Mononuclear cell (primary cell): ENCODE measurements around the gene DLGAP4. TPM values are rescaled to one million over a fixed set of nuclear protein-coding genes. Genes with fewer than 3 reads are reported as not detected.

Source experiments
- H3K27me3 ChIP-seq: 2 replicates; pipeline ENCODE4 v1.6.0; 2011; ENCODE audit warnings: low read length, control low read depth; ENCODE audit not compliant: insufficient read depth
- H3K4me1 ChIP-seq: 2 replicates; pipeline ENCODE4 v1.5.1; 2011; ENCODE audit warnings: mild to moderate bottlenecking, low read length, control low read depth; ENCODE audit not compliant: insufficient read depth
- H3K4me3 ChIP-seq: 2 replicates; pipeline ENCODE4 v1.5.1; 2011; ENCODE audit warnings: mild to moderate bottlenecking, low read length, moderate library complexity
- H3K9me3 ChIP-seq: 2 replicates; pipeline ENCODE4 v1.5.1; 2011; ENCODE audit warnings: low read depth, mild to moderate bottlenecking, control low read depth, low read length
- total RNA-seq: library from RNA; depleted of rRNA; stranded (reverse); fragments of >200 nt; gene quantifications from one replicate; pipeline ENCODE4 v1.2.3, GENCODE V29; 2012

The DLGAP4 gene
- total RNA-seq, 1 donor = 10.5 TPM

GRCh38 chr20:36399969-36400545 lies 93.9 kb downstream of the DLGAP4 start:
- Histone ChIP-seq H3K4me1 (no peaks in the 10 kb centered on the region), H3K27me3 (peaks cover 4% of the 10 kb centered on the region), H3K9me3 (no peaks in the 10 kb centered on the region), H3K4me3 (no peak overlapping the region)

- H3K27me3 ChIP-seq = peaks cover 4% of the 10 kb centered on the region
- no peaks in the 10 kb centered on the region for H3K9me3 ChIP-seq
- no peaks in the 10 kb centered on the region for H3K4me1 ChIP-seq
- no peak overlapping the region for H3K4me3 ChIP-seq
Measured at GRCh38 chr20:36400909-36401735, 95.0 kb downstream of the DLGAP4 start.

- peaks cover 4% of the 10 kb centered on the region for H3K27me3 ChIP-seq
- no peaks in the 10 kb centered on the region for H3K4me1 ChIP-seq
- H3K4me3 ChIP-seq = no peak overlapping the region
- H3K9me3 ChIP-seq = no peaks in the 10 kb centered on the region
Measured at GRCh38 chr20:36402708-36403107, 96.6 kb downstream of the DLGAP4 start.

- Histone ChIP-seq H3K27me3 (peaks cover 4% of the 10 kb centered on the region), H3K9me3 (no peaks in the 10 kb centered on the region), H3K4me3 (no peak overlapping the region), H3K4me1 (no peaks in the 10 kb centered on the region)
Measured at GRCh38 chr20:36404435-36404978, 98.4 kb downstream of the DLGAP4 start.

DNA sequence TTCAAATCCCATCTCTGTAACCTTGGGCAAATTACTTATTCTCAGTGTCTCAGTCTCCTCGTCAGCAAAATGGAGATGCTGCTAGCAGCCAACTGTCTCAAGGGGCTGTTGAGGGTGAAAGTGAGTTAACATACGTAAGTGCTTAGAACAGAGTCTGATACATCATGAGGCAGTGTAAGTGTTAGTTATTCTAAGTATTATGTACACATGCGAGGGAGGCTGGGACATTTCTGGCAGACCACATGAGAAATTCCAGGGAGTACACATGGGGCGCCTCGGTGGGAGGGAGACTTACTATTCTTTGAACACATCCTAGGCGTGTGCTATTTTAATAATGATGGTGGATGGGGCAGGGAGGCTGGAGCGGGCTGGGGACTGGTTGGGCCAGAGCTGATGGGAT lies 99.1 kb downstream of the DLGAP4 start:
- Histone ChIP-seq H3K4me1 (no peaks in the 10 kb centered on the region), H3K9me3 (no peaks in the 10 kb centered on the region), H3K27me3 (peaks cover 4% of the 10 kb centered on the region), H3K4me3 (no peak overlapping the region)

- no peak overlapping the region for H3K4me3 ChIP-seq
- no peaks in the 10 kb centered on the region for H3K9me3 ChIP-seq
- H3K4me1 ChIP-seq = no peaks in the 10 kb centered on the region
- peaks cover 4% of the 10 kb centered on the region for H3K27me3 ChIP-seq
Measured at GRCh38 chr20:36407199-36407733, 101.1 kb downstream of the DLGAP4 start.

- Histone ChIP-seq H3K27me3 (no peaks in the 10 kb centered on the region), H3K9me3 (no peaks in the 10 kb centered on the region), H3K4me1 (no peaks in the 10 kb centered on the region), H3K4me3 (no peak overlapping the region)
Measured at GRCh38 chr20:36408219-36408618, 102.1 kb downstream of the DLGAP4 start.

DNA sequence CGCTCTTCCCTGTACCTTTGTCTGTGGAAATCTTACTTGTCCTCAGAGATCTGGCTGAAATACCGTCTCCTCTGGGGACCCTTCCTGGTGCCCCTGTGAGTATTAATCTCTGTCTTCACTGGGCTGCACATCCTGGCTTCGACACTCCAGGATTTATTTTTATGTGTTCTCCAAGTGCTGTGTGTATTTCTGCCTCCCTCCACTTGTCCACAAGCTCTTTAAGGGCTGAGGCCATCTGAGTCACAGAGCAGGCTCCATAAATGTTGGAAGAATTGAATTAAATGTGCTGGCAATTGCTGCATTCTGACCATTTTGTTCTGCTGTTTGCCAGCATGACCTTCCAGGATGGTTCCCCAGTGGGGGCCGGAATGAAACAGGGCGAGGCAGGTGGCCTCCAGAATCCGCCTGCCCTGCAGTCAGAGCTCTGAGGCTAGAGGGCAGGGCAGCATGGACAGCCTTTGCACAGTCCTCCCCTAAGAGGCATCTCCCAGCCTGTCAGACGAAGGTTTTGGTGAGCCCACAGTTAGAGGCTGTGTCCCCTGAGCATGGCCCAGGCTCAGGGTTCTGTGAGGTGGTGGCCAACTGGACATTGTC lies 105.8 kb downstream of the DLGAP4 start:
- no peaks in the 10 kb centered on the region for H3K9me3 ChIP-seq
- no peak overlapping the region for H3K4me3 ChIP-seq
- H3K27me3 ChIP-seq = no peaks in the 10 kb centered on the region
- no peaks in the 10 kb centered on the region for H3K4me1 ChIP-seq

- no peak overlapping the region for H3K4me3 ChIP-seq
- no peaks in the 10 kb centered on the region for H3K27me3 ChIP-seq
- H3K4me1 ChIP-seq = no peaks in the 10 kb centered on the region
Measured at GRCh38 chr20:36415475-36416002, 109.4 kb downstream of the DLGAP4 start.

GRCh38 chr20:36418711-36419110 lies 112.6 kb downstream of the DLGAP4 start:
- Histone ChIP-seq H3K27me3 (no peaks in the 10 kb centered on the region), H3K9me3 (no peaks in the 10 kb centered on the region), H3K4me1 (no peaks in the 10 kb centered on the region), H3K4me3 (no peak overlapping the region)

More at GRCh38 chr20:36415475-36416002, 109.4 kb downstream of the DLGAP4 start:
- no peaks in the 10 kb centered on the region for H3K9me3 ChIP-seq

DNA sequence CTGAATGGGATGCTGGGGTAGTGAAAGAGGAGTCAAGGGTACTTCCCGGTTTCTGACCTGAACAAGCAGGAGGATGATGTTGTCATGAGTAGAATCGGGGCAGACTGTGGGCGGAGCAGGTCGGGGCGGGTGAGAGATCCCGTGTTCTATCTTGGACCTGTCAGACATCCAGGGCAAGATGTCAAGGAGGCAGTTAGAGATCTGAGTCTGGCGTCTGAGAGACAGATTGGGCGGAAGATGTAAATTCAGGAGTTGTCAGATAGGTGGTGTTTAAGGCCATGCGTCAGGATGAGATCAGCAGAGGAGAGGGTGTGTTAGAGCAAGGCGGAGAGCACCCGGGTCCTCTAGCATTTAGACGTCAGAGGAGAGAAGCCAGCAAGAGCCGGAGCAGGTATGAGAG lies 115.5 kb downstream of the DLGAP4 start:
- Histone ChIP-seq H3K4me3 (no peak overlapping the region), H3K4me1 (no peaks in the 10 kb centered on the region), H3K27me3 (no peaks in the 10 kb centered on the region), H3K9me3 (no peaks in the 10 kb centered on the region)

DNA sequence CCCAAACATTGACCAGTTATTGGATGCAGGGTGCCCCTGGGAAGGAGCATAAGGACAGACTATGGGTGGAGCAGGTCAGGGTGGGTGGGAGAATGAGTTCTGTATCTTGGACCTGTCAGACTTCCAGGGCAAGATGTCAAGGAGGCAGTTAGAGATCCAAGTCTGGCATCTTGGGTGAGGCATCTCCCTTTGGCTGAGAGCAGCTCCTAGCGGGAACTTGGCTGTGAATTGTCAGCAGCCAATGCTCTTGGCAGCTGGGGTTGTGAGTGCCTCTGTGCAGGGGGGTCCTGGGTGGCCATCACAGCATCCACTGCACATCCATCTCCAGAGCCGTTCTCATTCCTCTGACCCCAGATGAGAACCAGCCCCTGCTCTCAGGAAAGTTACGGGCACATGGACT lies 118.2 kb downstream of the DLGAP4 start:
- Histone ChIP-seq H3K4me3 (no peak overlapping the region), H3K27me3 (no peaks in the 10 kb centered on the region), H3K9me3 (no peaks in the 10 kb centered on the region), H3K4me1 (no peaks in the 10 kb centered on the region)

DNA sequence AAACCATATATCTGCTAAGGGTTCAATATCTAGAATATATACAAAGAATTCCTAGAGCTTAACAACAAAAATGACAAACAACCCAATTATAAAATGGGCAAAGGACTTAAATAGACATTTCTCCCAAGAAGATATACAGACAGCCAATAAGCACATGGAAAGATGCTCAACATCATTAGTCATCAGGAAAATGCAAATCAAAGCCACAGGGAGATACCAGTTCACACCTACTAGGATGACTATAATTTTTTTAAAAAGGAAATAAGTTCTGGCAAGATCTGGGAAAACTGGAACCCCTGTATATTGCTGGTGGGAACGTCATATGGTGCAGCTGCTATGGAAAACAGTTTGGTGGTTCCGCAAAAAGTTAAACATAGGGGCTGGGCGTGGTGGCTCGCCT lies 119.0 kb downstream of the DLGAP4 start:
- Histone ChIP-seq H3K27me3 (no peaks in the 10 kb centered on the region), H3K4me1 (no peaks in the 10 kb centered on the region), H3K4me3 (no peak overlapping the region), H3K9me3 (no peaks in the 10 kb centered on the region)

- Histone ChIP-seq H3K4me1 (no peaks in the 10 kb centered on the region), H3K27me3 (no peaks in the 10 kb centered on the region), H3K9me3 (no peaks in the 10 kb centered on the region), H3K4me3 (no peak overlapping the region)
Measured at GRCh38 chr20:36431604-36432003, 125.5 kb downstream of the DLGAP4 start.

DNA sequence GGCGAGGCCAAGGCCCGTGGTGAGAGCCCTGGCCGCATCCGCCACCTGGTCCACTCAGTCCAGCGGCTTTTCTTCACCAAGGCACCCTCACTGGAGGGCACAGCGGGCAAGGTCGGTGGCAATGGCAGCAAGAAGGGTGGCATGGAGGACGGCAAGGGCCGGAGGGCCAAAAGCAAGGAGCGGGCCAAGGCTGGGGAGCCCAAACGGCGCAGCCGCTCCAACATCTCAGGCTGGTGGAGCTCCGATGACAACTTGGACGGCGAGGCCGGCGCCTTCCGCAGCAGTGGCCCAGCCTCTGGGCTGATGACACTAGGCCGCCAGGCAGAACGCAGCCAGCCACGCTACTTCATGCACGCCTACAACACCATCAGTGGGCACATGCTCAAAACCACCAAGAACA lies 126.0 kb downstream of the DLGAP4 start:
- no peaks in the 10 kb centered on the region for H3K27me3 ChIP-seq
- H3K4me1 ChIP-seq = no peaks in the 10 kb centered on the region
- no peak overlapping the region for H3K4me3 ChIP-seq
- H3K9me3 ChIP-seq = no peaks in the 10 kb centered on the region
